ENCODE results near the gene PPP1R36.

PPP1R36 gene

GRCh38 chr14:64573109-64573508 lies 23.3 kb downstream of the PPP1R36 start:
- H3K4me1 Mint-ChIP-seq: no peaks in the 10 kb centered on the region
- H3K36me3 Mint-ChIP-seq: no peaks in the 10 kb centered on the region
- H3K9me3 Mint-ChIP-seq: no peaks in the 10 kb centered on the region
- no peak overlapping the region for H3K27ac Mint-ChIP-seq
- H3K4me3 Mint-ChIP-seq: no peak overlapping the region
- no peaks in the 10 kb centered on the region for H3K27me3 Mint-ChIP-seq

- H3K36me3 Mint-ChIP-seq: no peaks in the 10 kb centered on the region
- H3K4me1 Mint-ChIP-seq: no peaks in the 10 kb centered on the region
- no peaks in the 10 kb centered on the region for H3K9me3 Mint-ChIP-seq
- H3K4me3 Mint-ChIP-seq: no peak overlapping the region
- no peak overlapping the region for H3K27ac Mint-ChIP-seq
- H3K27me3 Mint-ChIP-seq: no peaks in the 10 kb centered on the region
Observed at GRCh38 chr14:64574371-64575107, 24.8 kb downstream of the PPP1R36 start.

- no peaks in the 10 kb centered on the region for H3K4me1 Mint-ChIP-seq
- H3K27ac Mint-ChIP-seq: no peak overlapping the region
Observed at GRCh38 chr14:64577211-64577610, 27.4 kb downstream of the PPP1R36 start.

GRCh38 chr14:64580467-64580866 lies 30.7 kb downstream of the PPP1R36 start:
- Mint-ChIP-seq H3K9me3 (no peaks in the 10 kb centered on the region), H3K27ac (no peak overlapping the region), H3K4me3 (no peak overlapping the region), H3K4me1 (no peaks in the 10 kb centered on the region), H3K36me3 (no peaks in the 10 kb centered on the region), H3K27me3 (no peaks in the 10 kb centered on the region)

More at GRCh38 chr14:64577211-64577610, 27.4 kb downstream of the PPP1R36 start:
- Mint-ChIP-seq H3K36me3 (no peaks in the 10 kb centered on the region), H3K27me3 (no peaks in the 10 kb centered on the region), H3K4me3 (no peak overlapping the region), H3K9me3 (no peaks in the 10 kb centered on the region)

GRCh38 chr14:64581363-64581762 lies 31.6 kb downstream of the PPP1R36 start:
- H3K4me3 Mint-ChIP-seq: no peak overlapping the region
- no peaks in the 10 kb centered on the region for H3K27me3 Mint-ChIP-seq
- H3K36me3 Mint-ChIP-seq: no peaks in the 10 kb centered on the region
- no peak overlapping the region for H3K27ac Mint-ChIP-seq
- no peaks in the 10 kb centered on the region for H3K9me3 Mint-ChIP-seq
- H3K4me1 Mint-ChIP-seq: no peaks in the 10 kb centered on the region

GRCh38 chr14:64581817-64582216 lies 32.1 kb downstream of the PPP1R36 start:
- no peak overlapping the region for H3K4me3 Mint-ChIP-seq
- H3K27ac Mint-ChIP-seq: no peak overlapping the region
- H3K27me3 Mint-ChIP-seq: no peaks in the 10 kb centered on the region
- H3K9me3 Mint-ChIP-seq: no peaks in the 10 kb centered on the region
- no peaks in the 10 kb centered on the region for H3K4me1 Mint-ChIP-seq
- H3K36me3 Mint-ChIP-seq: no peaks in the 10 kb centered on the region

- H3K9me3 Mint-ChIP-seq: no peaks in the 10 kb centered on the region
- H3K27ac Mint-ChIP-seq: no peak overlapping the region
- no peaks in the 10 kb centered on the region for H3K4me1 Mint-ChIP-seq
- H3K36me3 Mint-ChIP-seq: no peaks in the 10 kb centered on the region
- H3K4me3 Mint-ChIP-seq: no peak overlapping the region
- no peaks in the 10 kb centered on the region for H3K27me3 Mint-ChIP-seq
Observed at GRCh38 chr14:64584190-64584589, 34.4 kb downstream of the PPP1R36 start.

GRCh38 chr14:64591809-64592208 lies 42.0 kb downstream of the PPP1R36 start:
- H3K4me3 Mint-ChIP-seq: no peak overlapping the region
- no peaks in the 10 kb centered on the region for H3K4me1 Mint-ChIP-seq
- H3K36me3 Mint-ChIP-seq: no peaks in the 10 kb centered on the region
- no peak overlapping the region for H3K27ac Mint-ChIP-seq
- H3K9me3 Mint-ChIP-seq: no peaks in the 10 kb centered on the region
- no peaks in the 10 kb centered on the region for H3K27me3 Mint-ChIP-seq

- Mint-ChIP-seq H3K9me3 (no peaks in the 10 kb centered on the region), H3K36me3 (no peaks in the 10 kb centered on the region), H3K27me3 (no peaks in the 10 kb centered on the region), H3K4me3 (no peak overlapping the region), H3K4me1 (no peaks in the 10 kb centered on the region), H3K27ac (no peak overlapping the region)
Observed at GRCh38 chr14:64594438-64594837, 44.7 kb downstream of the PPP1R36 start.

- H3K27me3 Mint-ChIP-seq: peaks cover 14% of the 10 kb centered on the region
- H3K9me3 Mint-ChIP-seq: no peaks in the 10 kb centered on the region
- H3K4me3 Mint-ChIP-seq: no peak overlapping the region
Observed at GRCh38 chr14:64598404-64598803, 48.6 kb downstream of the PPP1R36 start.

GRCh38 chr14:64601571-64601970 lies 51.8 kb downstream of the PPP1R36 start:
- no peaks in the 10 kb centered on the region for H3K4me1 Mint-ChIP-seq
- H3K36me3 Mint-ChIP-seq: no peaks in the 10 kb centered on the region
- no peak overlapping the region for H3K4me3 Mint-ChIP-seq
- no peaks in the 10 kb centered on the region for H3K9me3 Mint-ChIP-seq
- H3K27me3 Mint-ChIP-seq: peaks cover 14% of the 10 kb centered on the region
- no peak overlapping the region for H3K27ac Mint-ChIP-seq

More at GRCh38 chr14:64598404-64598803, 48.6 kb downstream of the PPP1R36 start:
- H3K4me1 Mint-ChIP-seq: no peaks in the 10 kb centered on the region
- no peak overlapping the region for H3K27ac Mint-ChIP-seq
- no peaks in the 10 kb centered on the region for H3K36me3 Mint-ChIP-seq

- no peak overlapping the region for H3K27ac Mint-ChIP-seq
- peaks cover 15% of the 10 kb centered on the region for H3K27me3 Mint-ChIP-seq
- no peaks in the 10 kb centered on the region for H3K9me3 Mint-ChIP-seq
- H3K4me3 Mint-ChIP-seq: no peak overlapping the region
- no peaks in the 10 kb centered on the region for H3K36me3 Mint-ChIP-seq
- H3K4me1 Mint-ChIP-seq: no peaks in the 10 kb centered on the region
Observed at GRCh38 chr14:64602826-64603225, 53.1 kb downstream of the PPP1R36 start.

- Mint-ChIP-seq H3K4me3 (no peak overlapping the region), H3K36me3 (no peaks in the 10 kb centered on the region), H3K27ac (no peak overlapping the region), H3K9me3 (no peaks in the 10 kb centered on the region), H3K4me1 (no peaks in the 10 kb centered on the region), H3K27me3 (peaks cover 15% of the 10 kb centered on the region)
Observed at GRCh38 chr14:64604001-64604400, 54.2 kb downstream of the PPP1R36 start.

GRCh38 chr14:64604881-64605280 lies 55.1 kb downstream of the PPP1R36 start:
- H3K27me3 Mint-ChIP-seq: peaks cover 15% of the 10 kb centered on the region
- no peak overlapping the region for H3K27ac Mint-ChIP-seq
- no peak overlapping the region for H3K4me3 Mint-ChIP-seq
- no peaks in the 10 kb centered on the region for H3K9me3 Mint-ChIP-seq
- H3K4me1 Mint-ChIP-seq: no peaks in the 10 kb centered on the region
- no peaks in the 10 kb centered on the region for H3K36me3 Mint-ChIP-seq

- peaks cover 11% of the 10 kb centered on the region for H3K27me3 Mint-ChIP-seq
- H3K27ac Mint-ChIP-seq: no peak overlapping the region
- H3K4me3 Mint-ChIP-seq: no peak overlapping the region
- H3K4me1 Mint-ChIP-seq: no peaks in the 10 kb centered on the region
- no peaks in the 10 kb centered on the region for H3K9me3 Mint-ChIP-seq
- H3K36me3 Mint-ChIP-seq: no peaks in the 10 kb centered on the region
Observed at GRCh38 chr14:64605926-64606685, 56.3 kb downstream of the PPP1R36 start.

GRCh38 chr14:64610049-64610746 lies 60.4 kb downstream of the PPP1R36 start:
- Mint-ChIP-seq H3K4me1 (no peaks in the 10 kb centered on the region), H3K27ac (no peak overlapping the region), H3K27me3 (peaks cover 2% of the 10 kb centered on the region), H3K36me3 (no peaks in the 10 kb centered on the region), H3K4me3 (no peak overlapping the region), H3K9me3 (no peaks in the 10 kb centered on the region)
